Measurements from ENCODE around the gene MAFG. TPM values are rescaled to one million over a fixed set of nuclear protein-coding genes. Genes with fewer than 3 reads are reported as not detected.

Gene MAFG
- total RNA-seq (2014; rRNA removed; shearing (Covaris generic); ENCODE audit: low replicate concordance), result 45.2 and 67.3 TPM in 2 replicates

DNA sequence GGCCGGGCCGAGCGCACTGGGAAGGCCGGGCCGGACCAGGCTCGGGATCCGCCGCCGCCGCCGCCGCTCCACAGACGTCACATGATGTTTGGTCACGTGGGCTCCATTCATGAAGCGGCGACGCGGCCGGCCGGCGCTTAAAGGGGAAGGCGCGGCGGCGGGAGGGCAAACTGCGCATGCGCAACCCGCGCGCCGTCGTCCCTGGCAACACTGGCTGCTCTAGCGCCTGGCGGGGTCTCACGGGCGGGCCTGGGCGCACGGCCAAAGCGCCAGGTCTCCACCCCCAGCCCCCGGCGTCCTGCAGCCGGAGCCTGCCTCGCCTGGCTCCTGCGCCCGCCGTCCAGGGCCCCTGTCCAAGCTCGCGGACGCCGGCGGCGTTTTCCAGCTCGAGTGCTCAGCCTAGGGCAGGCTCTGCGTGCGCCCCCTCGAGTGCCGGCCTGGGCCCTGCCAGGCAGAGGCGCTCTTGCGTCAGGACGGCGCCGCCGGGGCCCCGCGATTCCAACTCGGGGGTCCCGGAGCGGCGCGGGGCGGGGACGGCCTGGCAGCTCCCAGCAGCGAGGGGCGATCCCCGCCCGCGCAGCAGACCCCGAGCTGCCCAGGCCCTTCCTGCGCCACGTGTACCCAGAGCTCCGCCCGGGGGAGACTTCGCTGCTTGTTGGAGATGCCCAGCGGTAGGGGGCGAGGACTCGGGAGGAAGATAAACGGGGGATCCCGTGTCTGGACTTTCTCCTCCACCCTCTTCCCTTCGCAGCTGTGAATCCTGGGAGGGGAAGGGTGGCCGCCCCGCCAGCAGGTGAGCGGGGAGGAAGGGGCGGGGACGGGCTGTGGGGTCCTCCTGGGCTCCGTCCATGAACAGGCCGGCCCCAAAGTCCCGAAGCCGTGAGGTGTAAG is at the start of gene MAFG:
MAFG (minus strand) TSS at position 83 of the 891 bp plus-strand sequence. CDS start 4,550 bp downstream, outside the sequence.
- peak; percentile 96 for DNase-seq (ENCODE audit: low read depth)
- in situ Hi-C loops (cut with HindIII; ENCODE audit: low pct_unique_long_range_greater_than_20kb, low sequenced_read_pairs), result no loop called here

DNA sequence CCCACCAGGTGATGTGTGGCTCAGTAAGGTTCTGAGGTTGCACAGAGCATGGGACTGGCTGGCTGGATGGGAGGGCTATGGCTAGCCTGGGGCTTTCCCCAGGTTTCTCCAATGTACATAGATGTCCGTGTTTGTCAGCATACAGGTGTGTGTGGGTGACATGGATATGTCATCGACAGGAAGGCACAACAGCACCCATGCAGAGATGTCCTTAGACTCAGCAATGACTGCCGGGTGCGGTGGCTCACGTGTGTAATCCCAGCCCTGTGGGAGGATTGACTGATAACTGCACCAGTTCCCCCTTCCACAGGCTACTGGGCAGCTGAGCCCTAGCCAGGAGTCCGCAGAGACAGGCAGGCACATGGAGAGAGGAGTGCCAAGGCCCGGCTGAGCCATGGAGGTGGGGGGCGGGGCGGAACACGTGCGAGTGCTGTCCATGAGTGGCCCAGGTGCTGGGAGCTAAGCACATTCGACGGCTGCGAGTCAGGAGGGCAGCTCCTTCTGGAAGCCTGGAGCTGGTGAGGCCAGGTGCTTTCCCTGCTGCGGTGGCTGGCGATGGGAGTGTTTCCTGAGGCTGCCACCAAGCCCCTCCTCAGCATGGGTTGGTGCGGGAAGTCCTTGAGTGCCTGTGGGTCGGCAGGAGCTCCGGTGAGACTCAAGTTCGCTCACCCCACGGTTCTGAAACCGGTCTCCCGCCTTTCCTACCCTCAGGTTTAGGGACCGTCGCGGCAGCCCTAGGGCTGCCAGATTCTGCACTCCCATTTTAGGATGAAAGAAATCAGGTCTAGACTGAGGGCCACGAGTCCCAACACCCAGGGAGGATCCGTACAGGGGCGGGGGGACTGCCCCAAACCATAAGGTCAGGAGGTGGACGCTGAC is 49.0 kb upstream of the MAFG start:
- peak; percentile 39 for DNase-seq (ENCODE audit: low read depth)
- in situ Hi-C loops (cut with HindIII; ENCODE audit: low pct_unique_long_range_greater_than_20kb, low sequenced_read_pairs), result no loop called here

DNA sequence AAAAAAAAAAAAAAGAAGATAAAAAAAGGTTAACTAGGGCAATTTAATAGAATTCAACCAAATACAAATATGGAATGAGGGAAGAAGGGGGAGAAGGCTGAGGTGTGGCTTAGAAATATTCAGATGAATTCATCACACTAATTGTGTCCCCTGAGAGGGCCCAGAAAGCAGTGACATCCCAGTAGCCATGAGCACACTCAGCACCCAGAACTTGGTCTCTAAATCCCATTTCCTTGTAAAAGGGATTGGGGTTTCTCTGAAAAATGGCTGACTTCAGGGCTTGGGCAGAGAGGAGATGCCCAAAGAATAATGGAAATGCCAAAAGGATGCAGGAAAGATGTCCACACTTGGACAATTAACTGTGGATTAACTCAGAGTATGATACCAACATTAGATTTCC is 45.9 kb upstream of the MAFG start:
- no peak for DNase-seq (ENCODE audit: low read depth)
- in situ Hi-C loops (cut with HindIII; ENCODE audit: low pct_unique_long_range_greater_than_20kb, low sequenced_read_pairs), result no loop called here

DNA sequence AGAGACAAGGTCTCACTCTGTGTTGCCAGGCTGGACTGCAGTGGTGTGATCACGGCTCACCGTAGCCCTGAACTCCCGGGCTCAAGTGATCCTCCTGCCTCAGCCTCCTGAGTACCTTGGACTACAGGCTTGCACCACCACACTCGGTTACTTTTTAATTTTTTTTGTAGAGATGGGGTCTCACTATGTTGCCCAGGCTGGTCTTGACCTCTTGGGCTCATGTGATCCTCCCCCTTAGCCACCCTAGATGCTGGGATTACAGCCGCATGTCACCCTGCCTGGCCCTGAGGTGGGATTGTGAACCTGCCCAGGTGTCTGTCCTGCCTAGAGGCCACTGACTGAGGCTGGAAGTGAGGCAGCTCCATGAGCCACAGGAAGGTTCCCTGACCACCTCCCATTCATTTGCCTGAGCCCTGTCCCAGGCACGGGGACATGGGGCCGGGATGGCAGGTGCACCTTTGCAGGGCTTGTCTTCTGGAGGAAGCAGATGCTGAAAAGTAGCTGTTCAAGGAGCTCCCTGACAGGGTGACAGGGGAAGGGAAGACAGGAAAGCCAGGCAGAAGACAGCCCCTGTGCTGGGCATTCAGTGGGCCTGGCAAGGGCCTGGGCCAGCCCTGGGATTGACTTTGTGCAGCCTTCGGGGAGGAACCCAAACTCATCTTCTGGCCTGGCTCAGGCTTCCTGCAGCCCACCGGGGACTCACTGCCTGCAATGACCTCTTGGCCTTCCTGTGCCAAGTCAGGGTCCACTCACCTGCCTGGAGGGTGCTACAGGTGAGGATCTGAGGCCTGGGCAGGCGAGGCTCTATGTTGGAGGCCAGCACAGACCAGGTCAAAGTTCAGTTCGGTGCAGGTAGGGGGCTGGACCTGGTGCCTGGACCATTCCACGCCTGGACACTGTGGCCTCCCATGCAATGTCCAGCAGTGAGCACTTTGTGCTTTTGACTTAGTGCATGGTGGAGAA is 41.6 kb upstream of the MAFG start:
- DNase-seq (ENCODE audit: low read depth), result no peak
- in situ Hi-C loops (cut with HindIII; ENCODE audit: low pct_unique_long_range_greater_than_20kb, low sequenced_read_pairs), result no loop called here

DNA sequence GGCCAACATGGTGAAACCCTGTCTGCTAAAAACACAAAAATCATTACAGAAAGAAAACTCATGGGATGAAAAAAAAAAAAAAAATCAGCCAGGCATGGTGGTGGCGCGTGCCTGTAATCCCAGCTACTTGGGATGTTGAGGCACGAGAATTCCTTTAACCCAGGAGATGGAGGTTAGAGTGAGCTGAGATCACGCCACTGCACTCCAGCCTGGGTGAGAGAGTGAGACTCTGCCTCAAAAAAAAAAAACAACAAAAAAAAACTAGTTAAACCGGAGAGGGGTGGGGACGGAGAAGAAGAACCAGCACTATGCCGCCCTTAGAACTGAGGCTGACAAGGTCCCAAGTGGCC is 40.8 kb upstream of the MAFG start:
- no peak for DNase-seq (ENCODE audit: low read depth)
- in situ Hi-C loops (cut with HindIII; ENCODE audit: low pct_unique_long_range_greater_than_20kb, low sequenced_read_pairs), result no loop called here

DNA sequence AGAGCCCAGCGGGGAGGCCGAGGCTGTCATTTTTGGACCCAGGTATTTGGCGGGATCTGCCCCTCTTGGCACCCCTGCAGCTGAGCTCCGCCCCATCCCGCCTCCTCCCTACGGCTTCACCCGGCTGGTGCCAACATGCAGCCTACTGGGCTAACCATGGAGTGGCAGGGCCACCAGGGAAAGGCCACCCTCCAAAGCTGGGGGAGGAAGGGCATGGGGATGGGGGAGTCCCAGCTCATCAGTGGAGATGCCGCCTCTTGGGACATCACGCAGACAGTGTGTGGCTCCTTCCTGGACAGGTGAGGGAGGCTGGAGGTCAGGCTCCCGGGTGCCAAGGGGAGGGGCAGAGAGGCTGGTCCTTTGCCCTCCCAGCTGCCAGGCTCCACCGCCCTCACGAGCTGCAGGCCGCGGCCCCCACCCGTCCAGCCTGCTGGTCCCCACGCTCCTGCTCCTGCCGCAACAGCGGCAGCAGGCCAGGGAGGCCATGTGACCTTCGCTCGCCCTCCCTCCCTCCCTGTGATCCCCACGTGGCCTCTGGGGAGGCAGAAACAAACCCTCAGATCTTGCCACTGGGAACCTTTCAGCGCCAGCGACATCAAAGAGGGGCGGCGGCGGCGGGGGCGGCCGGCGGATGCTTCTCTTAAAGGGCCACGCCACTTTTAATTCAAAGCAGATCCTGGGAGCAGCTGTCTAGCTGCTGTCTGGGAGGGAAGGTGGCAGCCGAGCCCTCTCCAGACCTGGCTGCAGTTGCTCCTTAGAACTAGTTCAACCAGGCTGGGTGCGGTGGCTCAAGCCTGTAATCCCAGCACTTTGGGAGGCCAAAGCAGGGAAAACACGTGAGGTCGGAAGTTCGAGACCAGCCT is 40.2 kb upstream of the MAFG start:
- in situ Hi-C loops (cut with HindIII; ENCODE audit: low pct_unique_long_range_greater_than_20kb, low sequenced_read_pairs), result no loop called here
- DNase-seq (ENCODE audit: low read depth), result no peak

DNA sequence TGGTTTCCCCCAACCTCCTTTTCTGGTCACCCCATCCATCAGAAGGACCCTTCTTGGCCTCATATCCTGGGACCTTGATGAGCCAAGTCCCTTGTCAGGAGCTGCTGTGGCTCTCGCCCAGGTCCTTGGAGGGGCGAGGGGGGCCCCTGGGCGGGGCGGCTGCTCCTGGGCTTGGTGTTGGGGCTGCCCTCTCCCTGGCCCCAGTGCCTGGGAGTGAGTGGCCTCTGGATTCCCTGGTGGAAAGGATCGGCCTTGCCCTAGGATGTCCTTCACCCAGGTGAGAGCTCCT is 39.7 kb upstream of the MAFG start:
- in situ Hi-C loops (cut with HindIII; ENCODE audit: low pct_unique_long_range_greater_than_20kb, low sequenced_read_pairs), result no loop called here
- DNase-seq (ENCODE audit: low read depth), result no peak

DNA sequence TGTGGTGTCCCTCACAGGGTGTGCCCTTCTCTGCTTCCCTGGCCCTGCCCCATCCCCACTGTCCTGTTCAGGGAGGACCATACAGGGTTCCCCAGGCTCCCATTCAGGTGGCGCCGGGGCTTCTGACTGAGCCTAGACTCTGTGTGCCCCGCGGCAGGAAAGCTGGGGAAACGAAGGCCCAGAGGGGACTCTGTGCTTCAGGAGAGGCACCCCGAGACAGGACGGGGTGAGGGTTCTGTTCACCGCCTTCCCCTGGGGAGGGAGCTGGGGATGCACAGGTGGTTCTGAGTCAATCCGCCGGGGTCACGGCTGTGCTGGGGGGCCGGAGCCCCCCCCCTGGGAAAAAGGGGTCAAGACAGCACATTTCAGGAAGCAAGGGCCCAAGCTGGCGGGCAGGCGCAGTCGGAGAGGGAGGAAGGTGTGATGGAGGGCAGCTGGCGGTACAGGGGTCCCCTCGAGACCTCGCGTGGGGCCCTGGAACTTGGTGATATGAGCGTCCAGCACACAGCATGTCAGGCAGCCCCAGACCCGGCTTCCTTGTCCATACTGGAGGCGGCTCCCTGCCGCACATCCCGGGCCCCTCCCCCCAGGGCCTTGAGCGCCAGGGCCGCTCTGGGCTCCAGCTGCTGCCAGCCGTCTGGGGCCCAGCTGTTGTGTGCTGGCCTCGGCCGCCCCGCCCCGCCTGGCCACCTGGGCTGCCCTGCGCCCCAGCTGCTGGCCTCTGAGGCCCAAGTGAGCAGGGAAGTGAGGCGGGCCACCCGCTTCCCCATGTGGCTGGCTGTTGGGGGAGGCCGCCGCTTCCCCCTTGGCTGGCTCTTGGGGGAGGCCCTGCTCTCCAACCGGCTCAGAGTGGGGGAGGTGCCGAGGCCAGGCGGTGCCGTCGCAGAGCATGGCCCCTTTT is 39.1 kb upstream of the MAFG start:
- DNase-seq (ENCODE audit: low read depth), result no peak
- in situ Hi-C loops (cut with HindIII; ENCODE audit: low pct_unique_long_range_greater_than_20kb, low sequenced_read_pairs), result no loop called here

DNA sequence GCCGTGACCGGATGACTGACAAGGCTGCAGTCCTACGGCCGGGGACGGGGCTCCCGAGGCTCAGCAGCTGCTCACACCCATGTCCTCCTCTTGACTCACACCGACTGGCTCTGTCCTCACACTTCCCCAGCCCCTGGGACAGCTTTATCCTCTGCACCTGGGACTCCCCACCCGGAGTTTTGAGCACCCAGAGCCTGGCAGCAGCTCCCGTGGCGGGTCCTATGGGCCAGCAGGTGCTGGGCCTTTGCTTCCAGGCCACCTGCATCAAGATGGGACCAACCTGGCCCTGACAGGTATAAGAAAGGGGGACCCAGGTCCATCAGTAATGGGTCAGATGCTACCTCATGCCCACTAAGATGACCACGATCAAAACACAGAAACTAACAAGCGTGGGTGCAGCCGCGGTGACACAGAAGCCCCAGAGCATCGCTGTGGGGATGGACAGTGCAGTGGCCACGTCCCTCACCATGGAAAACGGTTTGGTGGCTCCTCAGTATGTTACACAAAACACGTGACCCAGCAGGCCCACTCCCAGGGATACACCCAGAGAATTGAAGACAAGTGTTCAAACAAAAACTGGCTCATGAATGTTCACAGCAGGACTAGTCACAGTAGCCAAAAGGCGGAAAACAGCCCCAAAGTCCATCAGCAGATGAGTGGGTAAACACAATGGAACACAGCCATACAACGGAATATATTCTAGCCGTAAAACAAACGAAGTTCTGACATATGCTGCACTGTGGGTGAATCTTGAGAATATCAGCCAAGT is 36.7 kb upstream of the MAFG start:
- DNase-seq (ENCODE audit: low read depth), result no peak
- in situ Hi-C loops (cut with HindIII; ENCODE audit: low pct_unique_long_range_greater_than_20kb, low sequenced_read_pairs), result no loop called here

DNA sequence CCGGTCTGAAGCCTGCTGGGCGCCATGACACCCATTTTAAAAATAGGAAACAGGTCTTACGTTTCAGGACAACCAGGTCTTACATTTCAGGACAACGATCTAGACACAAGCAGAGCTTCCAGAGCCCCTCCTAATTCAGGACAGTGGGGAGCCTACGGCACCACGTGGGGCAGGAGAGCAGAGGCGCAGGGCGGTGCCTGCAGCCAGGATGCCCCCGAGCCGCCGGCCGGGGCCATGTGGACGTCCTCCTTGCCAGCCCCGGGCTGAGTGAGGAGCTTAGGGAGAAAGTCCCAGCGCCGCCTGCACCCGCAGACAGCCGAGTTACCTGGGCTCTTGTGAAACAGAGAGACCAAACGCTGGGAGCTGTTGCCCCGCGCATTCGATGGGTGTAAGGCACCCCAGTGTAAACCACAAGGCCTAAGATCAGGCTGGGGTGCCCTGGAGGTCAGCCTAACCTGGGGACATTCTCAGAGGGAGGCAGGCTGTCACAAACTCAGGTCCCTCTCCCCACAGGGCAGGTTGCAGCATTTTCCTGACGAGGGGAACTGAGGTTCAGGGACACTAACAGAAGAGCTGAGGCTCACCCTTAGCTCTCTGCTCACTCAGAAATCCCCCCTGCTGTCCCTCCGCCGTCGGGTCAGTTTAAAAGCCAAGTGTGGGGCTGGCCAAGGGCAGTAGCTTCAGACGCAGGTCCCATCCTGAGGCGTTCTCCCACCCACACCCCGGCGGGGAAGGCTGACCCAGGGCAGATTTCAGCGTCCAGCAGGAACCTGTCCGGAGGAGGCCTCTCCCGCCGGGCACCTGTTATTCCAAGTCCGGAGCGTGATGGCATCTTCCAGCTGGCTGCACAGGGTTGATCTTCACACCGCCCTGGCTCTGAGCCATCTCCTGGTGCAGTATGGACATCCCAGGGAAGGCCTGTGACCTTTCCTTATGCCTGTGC is 35.2 kb upstream of the MAFG start:
- DNase-seq (ENCODE audit: low read depth), result peak; percentile 71
- in situ Hi-C loops (cut with HindIII; ENCODE audit: low pct_unique_long_range_greater_than_20kb, low sequenced_read_pairs), result no loop called here

DNA sequence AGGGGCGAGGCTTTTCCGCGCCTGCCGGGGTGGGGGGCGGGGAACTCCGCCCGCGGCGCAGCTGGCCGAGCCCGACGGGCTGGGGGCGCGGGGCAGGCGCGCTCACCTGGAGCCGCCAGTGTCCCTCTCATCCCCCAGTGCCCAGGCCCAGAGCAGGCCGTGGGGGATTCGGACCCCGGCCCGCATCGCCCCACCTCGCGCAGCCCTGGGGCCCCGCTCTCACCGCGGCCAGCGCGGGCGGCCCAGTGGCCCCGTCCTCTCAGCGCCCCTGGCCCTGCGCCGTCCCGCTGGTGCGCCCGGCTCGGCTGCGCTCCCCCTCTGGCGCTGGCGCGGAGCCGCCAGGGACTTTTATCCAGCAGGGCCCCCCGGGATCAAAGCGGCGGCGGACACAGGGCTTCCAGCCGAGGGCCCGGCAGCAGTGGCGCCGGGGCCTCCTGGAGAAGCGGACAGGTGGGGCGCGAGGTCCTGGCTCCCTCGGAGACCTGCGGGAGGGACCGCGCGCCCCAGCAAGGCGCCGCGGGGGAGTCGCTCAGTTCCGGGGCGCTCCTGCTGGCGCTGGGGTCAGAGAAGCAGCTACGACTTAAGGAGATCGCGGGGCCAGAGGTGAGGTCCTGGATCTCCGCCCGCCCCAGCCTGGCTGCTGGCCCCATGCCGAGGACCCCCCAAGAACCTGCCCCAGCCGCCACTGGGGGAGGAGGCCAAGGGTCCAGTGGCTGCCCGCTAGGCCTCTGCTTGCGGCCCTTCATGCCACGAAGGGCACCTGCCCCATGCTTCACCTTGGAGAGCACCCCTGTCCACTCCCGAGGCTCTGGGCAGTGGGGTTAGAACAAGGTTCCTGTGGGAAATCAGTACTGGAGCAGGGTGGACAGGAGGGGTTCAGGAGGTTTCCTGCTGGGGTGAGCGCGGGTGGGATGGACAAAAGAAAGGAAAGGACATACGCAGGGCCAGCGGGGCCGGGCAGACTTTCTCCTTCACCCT is 34.3 kb upstream of the MAFG start:
- in situ Hi-C loops (cut with HindIII; ENCODE audit: low pct_unique_long_range_greater_than_20kb, low sequenced_read_pairs), result no loop called here

DNA sequence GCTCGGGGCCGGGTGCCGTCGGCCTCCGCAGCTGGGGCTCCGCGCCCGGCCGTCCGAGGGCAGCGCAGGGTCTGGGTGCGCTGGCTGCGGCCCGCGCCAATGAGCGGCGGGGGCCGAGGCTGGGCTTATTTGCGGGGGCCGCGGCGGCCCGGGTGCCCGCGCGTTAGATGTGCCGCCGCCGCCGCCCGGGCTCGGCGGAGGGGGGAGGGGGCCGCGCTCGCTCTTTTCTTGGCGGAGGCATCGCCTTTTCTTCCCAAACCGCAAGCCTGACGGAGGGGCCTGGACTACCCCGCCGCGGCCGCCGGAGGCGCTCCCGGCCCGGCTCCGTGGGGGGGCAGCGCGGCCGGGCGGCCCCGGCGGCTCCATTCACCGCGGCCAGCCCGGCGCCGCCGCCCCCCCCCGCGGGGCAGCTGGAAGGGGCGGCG is 33.6 kb upstream of the MAFG start, which contains the start of gene NOTUM:
NOTUM (minus strand) TSS at position 101 of the 425 bp plus-strand sequence. CDS start 278 bp downstream, outside the sequence.
- in situ Hi-C loops (cut with HindIII; ENCODE audit: low pct_unique_long_range_greater_than_20kb, low sequenced_read_pairs), result no loop called here
- DNase-seq (ENCODE audit: low read depth), result no peak

More for the DNA sequence above, 34.3 kb upstream of the MAFG start:
- DNase-seq (ENCODE audit: low read depth), result no peak

DNA sequence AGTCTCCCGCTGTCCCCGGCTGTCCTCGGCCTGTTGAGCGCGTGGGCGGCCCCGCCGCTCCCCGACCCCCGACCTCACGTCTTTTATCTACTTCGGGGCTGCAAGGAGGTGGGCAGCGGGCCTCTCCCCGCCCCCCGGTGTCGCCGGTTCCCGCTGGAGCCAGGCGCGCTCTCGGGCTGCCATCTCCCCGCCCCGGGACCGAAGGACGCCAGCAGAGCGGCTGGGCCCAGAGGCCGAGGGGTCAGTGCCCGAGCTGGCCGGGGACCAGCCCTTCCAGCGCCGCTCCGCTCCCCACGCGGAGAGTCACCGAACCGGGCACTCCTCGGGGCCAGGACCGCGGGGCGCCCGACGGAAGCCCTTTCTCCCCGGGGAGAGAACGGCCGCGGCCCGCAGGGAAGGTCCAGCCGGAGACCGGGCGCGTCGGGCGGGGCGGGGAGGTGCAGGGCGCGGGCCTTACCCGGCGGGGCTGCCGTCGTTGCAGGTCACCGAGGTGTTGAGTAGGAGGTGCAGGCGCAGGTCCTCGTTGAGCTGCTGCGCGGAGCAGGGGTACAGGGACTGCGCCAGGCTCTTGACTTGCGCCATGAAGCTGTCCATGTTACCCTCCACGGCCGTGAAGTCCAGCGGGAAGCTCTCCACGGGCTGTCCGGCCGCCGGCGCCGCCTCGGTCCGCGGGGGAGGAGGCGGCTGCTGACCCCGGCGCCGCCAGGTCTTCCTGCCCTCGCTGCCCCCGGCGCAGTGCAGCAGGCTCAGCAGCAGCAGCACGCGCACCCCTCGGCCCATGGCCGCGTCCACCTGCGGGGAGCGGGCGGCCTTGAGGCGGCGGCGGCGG is 32.8 kb upstream of the MAFG start:
- in situ Hi-C loops (cut with HindIII; ENCODE audit: low pct_unique_long_range_greater_than_20kb, low sequenced_read_pairs), result no loop called here
- no peak for DNase-seq (ENCODE audit: low read depth)

All from Caki2 (cell line).